ENCODE data around the gene CNR2.
"Not testable (repeated sequence)": the region's sequence is repeated elsewhere in the genome, so short reads cannot be mapped to it uniquely, and the experiment has no call there.

Gene CNR2

GRCh38 chr1:23913212-23913880 lies at the start of gene CNR2:
Gene CNR2, minus strand, starts transcription at chr1:23913362. Its CDS starts 37,745 bp downstream, at chr1:23875617.
- DNase-seq (ENCODE audit: low read depth in 2 of 2, low spot score in 1 of 2), result peak in 1 of 2 donors; percentile 11

GRCh38 chr1:23960291-23961020 lies 47.3 kb upstream of the CNR2 start:
- DNase-seq (ENCODE audit: low read depth in 2 of 2, low spot score in 1 of 2), result no peak

GRCh38 chr1:23959461-23960290 lies 46.5 kb upstream of the CNR2 start, which contains the start of gene PNRC2:
Gene PNRC2, plus strand, starts transcription at chr1:23959828. Its CDS starts 1,630 bp downstream, at chr1:23961458.
- DNase-seq (ENCODE audit: low read depth in 2 of 2, low spot score in 1 of 2), result peak; percentile 83 to 93

- DNase-seq (ENCODE audit: low read depth in 2 of 2, low spot score in 1 of 2), result peak; percentile 70 to 81
Observed at GRCh38 chr1:23958810-23959460, 45.8 kb upstream of the CNR2 start.

- not testable (repeated sequence) for DNase-seq (ENCODE audit: low read depth in 2 of 2, low spot score in 1 of 2)
Observed at GRCh38 chr1:23958040-23958809, 45.1 kb upstream of the CNR2 start.

GRCh38 chr1:23957096-23957495 lies 43.9 kb upstream of the CNR2 start:
- DNase-seq (ENCODE audit: low read depth in 2 of 2, low spot score in 1 of 2), result no peak

GRCh38 chr1:23953020-23953419 lies 39.9 kb upstream of the CNR2 start:
- DNase-seq (ENCODE audit: low read depth in 2 of 2, low spot score in 1 of 2), result no peak

GRCh38 chr1:23947366-23947765 lies 34.2 kb upstream of the CNR2 start:
- no peak for DNase-seq (ENCODE audit: low read depth in 2 of 2, low spot score in 1 of 2)

- no peak for DNase-seq (ENCODE audit: low read depth in 2 of 2, low spot score in 1 of 2)
Observed at GRCh38 chr1:23936481-23937176, 23.5 kb upstream of the CNR2 start.

- no peak for DNase-seq (ENCODE audit: low read depth in 2 of 2, low spot score in 1 of 2)
Observed at GRCh38 chr1:23931491-23931880, 18.3 kb upstream of the CNR2 start.

- DNase-seq (ENCODE audit: low read depth in 2 of 2, low spot score in 1 of 2), result no peak
Observed at GRCh38 chr1:23930861-23931490, 17.8 kb upstream of the CNR2 start.

GRCh38 chr1:23930270-23930669 lies 17.1 kb upstream of the CNR2 start:
- no peak for DNase-seq (ENCODE audit: low read depth in 2 of 2, low spot score in 1 of 2)

- DNase-seq (ENCODE audit: low read depth in 2 of 2, low spot score in 1 of 2), result no peak
Observed at GRCh38 chr1:23928789-23929188, 15.6 kb upstream of the CNR2 start.

- DNase-seq (ENCODE audit: low read depth in 2 of 2, low spot score in 1 of 2), result no peak
Observed at GRCh38 chr1:23927097-23927496, 13.9 kb upstream of the CNR2 start.

- no peak for DNase-seq (ENCODE audit: low read depth in 2 of 2, low spot score in 1 of 2)
Observed at GRCh38 chr1:23925279-23925678, 12.1 kb upstream of the CNR2 start.

- no peak for DNase-seq (ENCODE audit: low read depth in 2 of 2, low spot score in 1 of 2)
Observed at GRCh38 chr1:23924601-23925000, 11.4 kb upstream of the CNR2 start.

GRCh38 chr1:23923592-23924499 lies 10.7 kb upstream of the CNR2 start:
- DNase-seq (ENCODE audit: low read depth in 2 of 2, low spot score in 1 of 2), result no peak

- DNase-seq (ENCODE audit: low read depth in 2 of 2, low spot score in 1 of 2), result no peak
Observed at GRCh38 chr1:23922321-23922943, 9.3 kb upstream of the CNR2 start.

All from stimulated activated CD8-positive, alpha-beta memory T cell treated with anti-CD3 and anti-CD28 coated beads, Interleukin-4, amount 100 ng/mL, for 1 hour (primary cell).